HG02943 (cell line): ENCODE results near the gene HSPB9.

Source experiments
- ATAC-seq: cut with Tn5 transposase; IDR thresholded peaks from one replicate; pipeline ENCODE4 v1.9.1; 2021; ENCODE audit warnings: mild to moderate bottlenecking, low read depth, moderate library complexity; ENCODE audit not compliant: unreplicated experiment

The HSPB9 gene, protein sequence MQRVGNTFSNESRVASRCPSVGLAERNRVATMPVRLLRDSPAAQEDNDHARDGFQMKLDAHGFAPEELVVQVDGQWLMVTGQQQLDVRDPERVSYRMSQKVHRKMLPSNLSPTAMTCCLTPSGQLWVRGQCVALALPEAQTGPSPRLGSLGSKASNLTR

DNA sequence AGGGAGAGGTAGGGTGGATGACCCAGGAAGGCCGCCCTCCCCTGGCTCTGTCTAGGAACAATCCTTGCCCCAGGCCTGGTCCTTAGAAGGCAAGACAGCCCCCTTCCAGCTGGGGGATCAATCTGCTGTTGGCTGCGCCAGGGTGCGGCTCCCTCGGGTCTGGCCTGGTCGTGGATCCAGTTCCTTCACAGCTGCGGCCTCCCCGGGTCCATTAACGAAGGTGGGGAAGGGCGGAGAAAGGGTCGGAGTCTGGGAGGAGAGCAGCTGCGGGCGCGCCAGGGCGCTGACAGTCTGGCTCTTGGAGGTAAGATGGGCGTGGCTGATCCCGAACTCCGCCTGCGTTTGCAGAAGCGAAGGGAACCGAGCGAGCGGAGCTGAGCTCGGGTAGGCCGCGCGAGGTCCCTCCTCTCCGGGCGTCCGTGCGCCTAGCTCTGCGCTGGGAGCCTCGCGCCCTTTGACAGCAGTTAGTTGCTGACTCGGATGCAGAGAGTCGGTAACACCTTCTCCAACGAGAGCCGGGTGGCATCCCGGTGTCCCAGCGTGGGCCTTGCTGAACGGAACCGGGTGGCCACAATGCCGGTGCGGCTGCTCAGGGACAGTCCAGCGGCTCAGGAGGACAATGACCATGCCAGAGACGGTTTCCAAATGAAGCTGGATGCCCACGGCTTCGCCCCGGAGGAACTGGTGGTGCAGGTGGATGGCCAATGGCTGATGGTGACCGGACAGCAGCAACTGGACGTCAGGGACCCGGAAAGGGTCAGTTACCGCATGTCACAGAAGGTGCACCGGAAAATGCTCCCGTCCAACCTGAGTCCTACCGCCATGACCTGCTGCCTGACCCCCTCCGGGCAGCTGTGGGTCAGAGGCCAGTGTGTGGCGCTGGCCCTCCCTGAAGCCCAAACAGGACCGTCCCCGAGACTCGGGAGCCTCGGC is at the start of gene HSPB9:
Gene HSPB9 (plus strand): TSS at position 434 of the 933 bp plus-strand sequence. CDS start 47 bp downstream, at position 481.
- ATAC-seq = no peak

DNA sequence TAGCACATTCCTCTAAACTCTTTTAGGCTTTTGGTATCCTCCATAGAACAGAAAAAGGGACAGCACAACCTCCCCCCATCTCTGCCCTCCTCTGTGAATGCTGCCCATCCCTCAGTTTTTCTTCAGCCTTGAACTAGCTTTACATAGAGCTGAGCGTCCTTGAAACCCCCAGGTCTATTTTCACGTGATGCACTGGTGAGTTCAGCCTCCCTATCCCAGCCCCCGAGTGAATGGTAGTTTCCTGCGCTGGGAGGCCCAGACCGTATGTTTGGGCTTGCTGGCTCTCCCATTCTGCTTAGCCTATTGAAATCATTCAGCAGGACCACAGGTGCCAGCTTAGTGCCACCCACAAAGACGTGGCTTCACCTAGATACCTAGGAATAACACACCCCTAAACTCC is 46.8 kb upstream of the HSPB9 start:
- no peak for ATAC-seq

DNA sequence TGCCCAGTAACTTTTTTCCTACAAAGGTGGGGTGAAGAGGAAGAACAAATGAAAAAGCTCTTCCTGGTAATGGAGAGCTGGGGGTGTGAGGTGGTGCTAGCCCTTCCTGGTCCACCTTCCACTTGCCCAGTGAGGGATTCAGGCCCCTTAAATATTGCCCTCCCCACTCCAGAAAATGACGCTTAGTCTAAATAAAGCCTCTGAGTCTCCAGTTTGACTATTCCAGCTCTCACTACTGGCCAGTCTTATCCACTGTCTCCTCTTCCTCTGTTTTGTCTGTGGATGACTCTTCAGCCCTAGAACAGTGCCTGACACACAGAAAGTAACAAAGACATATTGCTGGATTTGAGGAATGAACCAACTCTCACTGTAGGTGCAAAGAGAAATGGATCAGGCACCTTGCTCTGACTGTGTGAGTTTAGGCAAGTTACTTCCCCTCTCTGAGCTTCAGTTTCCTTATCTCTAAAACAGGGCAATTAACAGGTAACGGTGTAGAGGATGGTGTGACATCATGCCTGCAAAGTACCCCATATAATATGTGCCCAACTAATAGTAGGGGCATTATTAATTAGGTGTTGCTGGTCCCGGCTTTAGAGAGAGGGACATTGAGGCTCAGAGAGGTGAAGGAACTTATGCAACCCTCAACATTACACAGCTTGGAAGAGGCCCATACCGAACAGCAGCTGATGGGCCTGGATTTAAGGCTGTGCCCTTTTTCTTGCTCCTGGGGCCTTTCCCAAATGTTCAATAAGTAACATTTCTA is 45.6 kb upstream of the HSPB9 start:
- no peak for ATAC-seq

DNA sequence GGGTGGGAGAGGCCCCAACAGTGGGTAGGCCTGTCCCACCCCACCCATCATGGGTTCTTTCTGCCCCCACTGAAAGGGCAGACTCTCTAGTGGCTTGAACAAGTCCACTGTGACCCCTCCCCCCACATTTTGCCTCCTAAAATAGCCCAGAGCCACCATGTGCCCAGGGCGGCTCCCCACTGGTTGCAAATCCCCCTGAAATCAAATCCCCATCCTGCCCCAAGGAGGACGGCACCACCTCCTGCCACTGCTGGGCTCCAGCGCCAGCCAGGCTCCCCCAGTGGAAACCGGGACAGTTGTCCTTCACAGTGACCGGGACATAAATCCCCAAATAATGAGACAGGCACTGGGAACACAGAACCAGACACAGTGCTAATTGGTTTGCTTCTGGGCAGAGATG is 44.8 kb upstream of the HSPB9 start:
- ATAC-seq = no peak

DNA sequence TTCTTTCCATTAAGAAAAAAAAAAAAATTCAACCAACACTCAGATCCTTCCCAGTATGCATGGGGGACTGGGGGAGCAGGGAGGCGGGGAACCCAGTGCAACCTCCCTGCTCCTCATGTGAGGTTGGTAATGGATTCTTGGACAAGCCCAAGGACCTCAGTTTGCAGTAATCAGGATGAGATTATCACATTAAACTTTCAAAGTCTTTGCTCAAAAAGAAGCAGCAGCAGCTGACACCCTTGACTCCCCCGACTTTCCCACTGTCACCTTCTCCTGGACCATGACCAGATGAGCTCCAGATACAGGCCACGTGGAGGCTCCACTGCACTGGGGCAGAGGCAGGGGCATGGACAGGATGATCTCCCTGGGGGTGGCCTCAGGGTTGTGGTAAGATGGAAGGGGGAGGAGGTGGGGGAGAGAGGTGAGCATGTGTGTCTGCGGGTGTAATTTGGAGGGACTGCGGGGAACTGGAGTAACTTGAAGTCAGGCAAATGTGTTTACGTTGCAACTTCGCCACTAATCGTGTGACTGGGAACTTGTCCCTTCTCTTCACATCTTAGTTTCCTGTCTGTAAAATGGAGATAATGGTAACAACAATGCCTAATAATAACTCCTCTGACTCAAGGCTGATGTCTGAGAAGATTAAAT is 44.1 kb upstream of the HSPB9 start:
- no peak for ATAC-seq

DNA sequence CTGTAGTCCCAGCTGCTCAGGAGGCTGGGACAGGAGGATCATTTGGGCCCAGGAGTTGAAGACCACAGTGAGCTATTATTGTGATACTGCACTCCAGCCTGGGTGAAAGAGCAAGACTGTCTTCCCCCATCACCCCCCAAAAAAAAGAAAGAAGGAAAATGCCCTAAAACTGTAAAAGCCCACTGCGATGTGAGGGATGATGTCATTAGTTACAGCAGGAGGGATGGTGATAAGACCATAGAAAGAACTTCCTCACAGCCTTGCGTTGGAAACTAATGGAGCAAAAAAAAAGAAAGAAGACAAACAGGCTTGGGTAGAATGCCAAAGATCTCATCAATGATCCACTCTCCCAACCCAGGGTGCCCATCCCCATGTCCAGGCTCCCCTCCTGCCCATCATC is 43.1 kb upstream of the HSPB9 start:
- ATAC-seq = no peak

DNA sequence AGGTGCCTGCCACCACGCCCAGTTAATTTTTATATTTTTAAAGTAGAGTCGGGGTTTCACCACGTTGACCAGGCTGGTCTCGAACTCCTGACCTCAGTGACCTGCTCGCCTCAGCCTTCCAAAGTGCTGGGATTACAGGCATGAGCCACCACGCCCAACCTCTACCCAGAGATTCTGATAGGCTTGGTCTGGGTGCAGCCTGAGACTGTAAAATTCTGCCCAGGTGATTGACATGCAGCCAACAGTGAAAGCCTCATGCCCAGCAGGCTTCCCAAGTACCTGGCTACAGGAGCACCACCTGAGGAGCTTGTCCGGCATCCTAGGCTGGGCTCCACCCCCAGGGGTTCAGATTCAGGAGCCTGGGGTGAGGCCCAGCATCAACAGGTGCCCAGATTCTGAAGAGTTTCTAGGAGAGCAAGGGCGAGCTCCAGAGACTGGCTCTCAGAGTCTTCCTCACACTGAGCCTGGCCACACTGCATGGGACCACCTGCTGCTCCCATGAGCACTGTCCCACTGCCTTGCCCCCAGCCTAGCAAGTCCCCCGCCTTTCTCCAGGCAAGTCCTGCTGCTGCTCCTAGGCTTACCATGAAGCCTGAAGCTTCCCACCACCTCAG is 41.0 kb upstream of the HSPB9 start:
- no peak for ATAC-seq

DNA sequence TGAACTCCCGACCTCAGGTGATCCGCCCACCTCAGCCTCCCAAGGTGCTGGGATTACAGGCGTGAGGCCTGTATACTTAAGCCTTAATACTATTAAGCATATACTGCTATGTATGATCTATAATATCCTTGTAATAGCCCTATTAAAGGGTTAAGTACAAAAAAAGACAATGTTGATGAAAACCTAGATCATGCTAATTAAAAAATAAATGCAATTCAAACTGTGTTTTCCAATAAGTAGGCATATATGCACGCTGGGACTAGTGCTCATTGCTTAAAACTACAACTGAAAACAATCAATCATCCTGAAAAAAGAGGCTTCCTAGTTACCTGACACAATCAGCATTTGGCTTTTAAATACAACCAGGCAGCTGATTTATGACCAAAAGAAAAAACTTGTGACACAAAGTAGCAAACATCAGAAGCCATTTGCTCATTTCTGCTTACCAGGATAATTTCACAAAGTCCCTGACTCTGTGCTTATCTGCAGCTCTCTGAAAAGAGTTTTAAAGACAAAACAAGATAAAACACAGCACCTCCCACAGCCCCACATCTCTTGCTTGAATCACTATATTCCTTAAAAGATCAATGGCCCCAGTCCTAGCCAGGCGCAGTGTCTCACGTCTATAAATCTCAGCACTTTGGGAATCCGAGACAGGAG is 35.4 kb upstream of the HSPB9 start:
- ATAC-seq = no peak

DNA sequence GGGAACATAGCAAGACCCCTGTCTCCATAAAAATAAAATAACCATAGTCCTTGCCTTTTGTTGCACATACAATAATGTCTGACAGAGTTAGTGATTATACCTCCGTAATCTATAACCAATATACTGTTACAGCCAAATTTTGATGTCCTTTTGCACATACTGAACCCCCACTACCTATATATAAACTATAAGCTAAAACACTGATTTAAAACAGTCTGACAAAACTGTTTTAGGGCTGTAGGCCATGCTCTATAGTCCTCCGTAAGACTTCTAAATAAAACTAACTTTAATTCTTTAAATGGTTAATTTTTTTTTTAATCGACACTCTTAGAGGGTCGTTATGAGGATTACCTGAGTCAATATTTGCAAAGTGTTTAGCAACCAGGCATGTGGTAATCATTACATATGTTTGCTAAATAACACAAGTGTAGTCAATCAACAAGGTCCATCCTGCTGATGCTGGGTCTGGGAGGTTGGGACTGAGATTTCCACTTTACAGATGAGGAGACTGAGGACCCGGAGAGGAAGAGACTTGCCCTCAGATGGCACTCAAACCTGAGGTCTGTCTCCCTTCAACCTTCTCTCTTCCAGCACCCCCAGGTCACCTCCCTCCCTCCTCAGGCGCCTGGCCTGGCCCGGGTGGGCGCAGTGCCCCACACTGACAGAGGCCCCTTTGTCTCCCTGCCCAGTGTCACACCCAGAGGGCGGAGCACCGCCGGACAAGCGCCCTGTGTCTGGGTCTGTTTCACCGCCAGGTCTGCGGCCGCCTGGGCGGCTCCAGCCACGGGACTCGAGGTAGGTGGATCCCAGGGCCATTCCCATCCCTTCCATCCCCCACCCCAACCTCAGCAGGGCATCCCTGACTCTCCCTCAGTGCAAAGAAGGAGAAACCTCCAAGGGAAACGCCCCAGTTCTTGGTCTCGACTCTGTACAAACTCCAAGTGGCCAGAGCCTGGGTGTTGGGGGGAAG is 34.6 kb upstream of the HSPB9 start:
- no peak for ATAC-seq

DNA sequence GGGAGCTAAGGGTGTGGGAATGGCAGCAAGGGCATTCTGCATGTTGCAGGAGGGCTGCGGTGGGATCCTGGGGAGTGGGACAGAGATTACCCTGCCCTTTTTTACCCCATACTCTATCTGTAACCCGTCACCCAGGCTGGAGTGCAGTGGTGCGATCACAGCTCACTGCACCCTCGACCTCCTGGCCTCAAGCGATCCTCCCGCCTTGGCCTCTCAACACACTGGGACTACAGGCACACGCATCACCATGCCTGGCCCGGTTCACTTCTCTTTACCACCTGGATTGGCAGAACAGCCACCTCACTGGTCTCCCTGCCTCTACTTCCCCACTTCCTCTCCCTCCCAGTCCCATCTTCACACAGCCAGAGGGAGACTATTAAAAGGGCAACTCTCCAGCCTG is 33.9 kb upstream of the HSPB9 start:
- no peak for ATAC-seq

DNA sequence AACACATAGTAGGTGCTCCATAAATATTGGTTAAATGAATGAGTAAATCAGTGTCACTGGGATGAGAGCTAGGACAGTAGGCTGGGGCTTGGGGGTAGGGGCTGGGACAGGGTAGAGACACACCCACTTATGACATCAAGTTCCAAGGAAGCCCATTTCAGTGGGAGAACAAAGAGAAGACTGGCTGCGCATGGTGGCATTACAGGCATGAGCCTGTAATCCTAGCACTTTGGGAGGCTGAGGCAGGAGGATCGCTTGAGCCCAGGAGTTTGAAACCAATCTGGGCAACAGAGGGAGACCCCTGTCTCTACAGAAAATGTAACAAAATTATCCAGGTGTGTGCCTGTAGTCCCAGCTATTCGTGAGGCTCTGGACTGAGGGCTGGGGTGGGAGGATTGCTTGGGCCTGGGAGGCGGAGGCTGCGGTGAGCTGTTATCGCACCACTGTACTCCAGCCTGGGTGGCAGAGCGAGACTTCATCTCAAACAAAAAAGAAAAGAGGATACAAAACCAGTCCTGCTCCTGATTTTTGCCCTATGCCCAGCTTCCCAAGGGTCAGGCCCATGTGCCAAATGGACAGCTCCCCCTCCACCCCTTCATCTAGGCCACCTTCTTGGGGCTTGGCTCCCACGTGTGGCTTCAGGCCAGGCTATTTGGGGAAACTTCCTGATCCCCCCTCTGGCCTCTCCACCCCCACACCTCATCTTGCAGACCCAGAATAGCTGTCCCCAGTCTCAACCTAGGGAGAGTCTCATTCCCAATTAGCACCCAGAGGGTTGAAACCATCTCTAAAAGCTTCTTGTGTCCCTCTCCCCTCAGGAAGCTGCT is 31.4 kb upstream of the HSPB9 start:
- ATAC-seq = no peak

DNA sequence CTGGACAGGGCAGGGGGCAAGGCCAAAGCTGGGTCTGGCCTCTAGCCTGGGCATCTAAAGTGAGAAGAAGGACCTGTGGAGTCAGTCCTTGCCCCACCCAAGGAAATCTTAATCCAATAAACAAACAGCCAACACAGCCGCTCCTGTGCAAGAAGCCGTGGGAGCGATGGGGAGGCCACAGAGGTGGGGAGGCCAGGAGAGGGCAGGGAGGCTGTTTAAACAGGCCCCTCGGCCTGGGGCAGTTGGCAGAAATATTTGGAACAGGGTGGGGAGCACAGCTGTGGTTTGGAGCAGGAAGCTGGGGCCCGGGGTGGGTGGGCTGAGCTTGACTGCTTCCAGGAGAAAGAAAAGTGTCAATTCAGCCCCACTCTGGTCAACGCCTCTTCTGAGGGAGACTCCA is 29.7 kb upstream of the HSPB9 start:
- no peak for ATAC-seq

DNA sequence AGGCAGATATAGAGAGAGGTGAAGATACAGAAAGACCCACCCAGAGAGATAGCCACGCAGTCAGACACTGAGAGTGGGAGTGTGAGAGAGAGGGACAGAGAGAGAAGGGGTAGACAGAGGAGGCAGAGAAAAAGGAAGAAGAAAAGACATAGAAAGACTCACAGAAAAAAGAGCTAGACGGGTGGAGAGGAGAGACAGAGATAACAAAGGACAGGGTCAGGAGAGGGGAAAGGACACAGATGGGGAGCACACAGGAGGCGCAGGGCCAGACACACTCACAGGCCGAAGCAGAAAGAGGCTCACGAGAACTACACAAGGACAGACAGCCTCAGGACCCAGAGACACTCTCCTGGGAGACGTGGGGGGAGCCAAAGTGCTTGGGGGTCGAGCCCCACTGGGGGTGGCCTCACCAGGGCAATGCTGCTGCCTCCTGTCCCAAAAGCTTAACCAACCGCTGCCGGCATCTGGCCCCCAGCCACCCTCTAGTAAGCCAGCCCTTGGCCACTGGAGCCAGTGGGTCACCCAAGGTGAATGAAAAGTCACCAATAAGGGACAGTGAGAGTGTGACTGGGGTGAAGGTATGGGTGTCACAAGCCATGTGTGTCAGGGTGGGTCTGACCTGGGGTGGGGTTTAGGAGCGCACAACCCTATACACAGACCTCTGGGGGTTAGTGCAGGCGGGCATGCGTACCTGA is 28.1 kb upstream of the HSPB9 start:
- no peak for ATAC-seq

DNA sequence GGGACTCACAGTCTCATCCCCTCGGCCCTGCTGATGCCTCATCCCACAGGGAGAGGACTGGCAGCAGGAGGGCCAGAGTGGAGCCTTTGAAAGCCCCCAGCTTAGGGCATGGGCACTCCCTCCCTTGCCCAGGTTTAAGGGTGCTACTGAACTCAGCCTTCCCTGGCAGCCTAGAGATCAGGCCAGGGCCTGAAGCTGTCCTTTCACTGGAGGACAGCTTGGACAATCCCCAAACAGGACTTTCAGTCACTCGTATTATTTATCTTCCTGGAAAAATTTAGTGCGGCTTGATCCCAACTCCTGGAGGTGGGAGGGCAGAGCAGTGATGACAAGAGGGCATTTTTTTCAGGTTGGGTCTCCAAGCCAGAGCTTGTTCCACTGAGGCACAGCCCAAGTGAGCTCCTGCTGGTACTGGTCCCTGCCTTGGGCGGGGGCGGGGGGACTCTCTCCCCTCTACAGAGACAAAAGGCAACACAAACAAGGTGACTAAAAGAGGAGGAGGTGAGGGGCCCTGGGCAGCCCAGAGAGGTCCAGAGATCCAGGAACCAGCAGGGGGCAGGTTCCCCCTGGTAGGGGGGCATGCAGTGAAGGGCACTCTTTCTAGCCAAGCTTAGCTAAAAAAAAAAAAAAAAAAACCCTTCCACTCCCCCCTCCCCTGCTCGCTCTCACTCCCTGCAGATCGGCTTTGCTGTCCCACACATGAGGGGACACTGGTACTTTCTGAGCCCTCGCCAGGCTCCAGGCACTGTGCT is 26.1 kb upstream of the HSPB9 start:
- ATAC-seq = no peak

DNA sequence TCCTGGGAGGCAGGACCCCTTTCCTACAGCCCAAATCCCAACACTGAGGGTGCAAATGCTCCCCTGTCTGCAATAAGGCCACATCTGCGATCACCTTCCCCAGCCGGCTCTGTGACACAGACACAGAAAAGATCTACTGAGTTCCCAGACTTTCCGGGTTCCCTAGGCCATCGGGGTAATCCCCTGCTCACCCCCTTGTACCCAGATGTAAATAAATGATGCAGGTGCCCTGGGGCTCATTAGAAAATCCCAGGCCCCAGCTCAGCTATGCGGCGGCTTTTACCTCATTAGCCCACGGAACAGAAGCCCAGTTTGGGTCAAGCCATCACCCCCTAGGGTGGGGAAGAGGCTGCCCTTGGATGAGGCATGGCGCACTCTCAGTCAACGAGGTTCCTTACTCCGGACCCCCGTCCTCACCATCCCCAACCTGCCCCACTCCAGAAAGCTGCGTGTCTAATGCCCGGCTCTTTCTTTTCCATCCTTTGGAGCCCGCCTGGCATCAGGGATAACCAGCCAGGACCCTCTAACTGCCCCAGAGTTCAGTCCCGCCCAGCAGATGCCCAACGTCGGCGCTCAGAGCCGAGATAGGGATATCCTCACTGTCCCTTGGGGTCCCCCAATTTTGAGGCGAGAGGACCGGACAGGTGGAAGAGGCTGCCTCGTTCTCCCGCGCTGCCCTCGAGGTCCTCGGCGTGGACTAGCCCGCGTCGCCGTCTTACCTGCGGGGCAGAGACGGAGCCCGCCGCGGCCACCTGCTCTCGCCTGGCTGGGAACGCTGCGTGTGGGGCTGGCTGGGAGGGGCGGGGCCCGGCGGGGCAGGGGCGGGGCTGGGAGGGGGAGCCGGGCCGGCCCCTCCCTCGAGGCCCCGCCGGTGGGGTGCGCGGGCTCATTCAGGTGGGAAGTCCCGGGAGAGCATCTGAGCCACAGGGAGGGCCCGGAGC is 24.6 kb upstream of the HSPB9 start, which contains the start of gene ZNF385C:
Gene ZNF385C (minus strand): TSS at position 783 of the 941 bp plus-strand sequence. CDS start 35,417 bp downstream, outside the sequence.
- ATAC-seq = no peak
